Mammary epithelial cell (primary cell): ENCODE results near the gene SGO1.

Experiments used
- EZH2 ChIP-seq: IDR thresholded peaks from 2 replicates; pipeline ENCODE4 v1.6.1; 2012; ENCODE audit warnings: low read length, inconsistent platforms, borderline replicate concordance
- TF ChIP-seq, protein P1 (sequence below), 2 donors: IDR thresholded peaks in 1 of 2; conservative IDR thresholded peaks in 1 of 2; 2 replicates each; pipeline ENCODE4 v1.5.1; 2011 to 2012; ENCODE audit warnings: inconsistent platforms in 2 of 2, low read length in 2 of 2, mild to moderate bottlenecking in 2 of 2, control low read depth in 1 of 2, low read depth in 1 of 2; ENCODE audit not compliant: insufficient read depth in 1 of 2; ENCODE audit errors: extremely low read depth in 1 of 2

DNA sequence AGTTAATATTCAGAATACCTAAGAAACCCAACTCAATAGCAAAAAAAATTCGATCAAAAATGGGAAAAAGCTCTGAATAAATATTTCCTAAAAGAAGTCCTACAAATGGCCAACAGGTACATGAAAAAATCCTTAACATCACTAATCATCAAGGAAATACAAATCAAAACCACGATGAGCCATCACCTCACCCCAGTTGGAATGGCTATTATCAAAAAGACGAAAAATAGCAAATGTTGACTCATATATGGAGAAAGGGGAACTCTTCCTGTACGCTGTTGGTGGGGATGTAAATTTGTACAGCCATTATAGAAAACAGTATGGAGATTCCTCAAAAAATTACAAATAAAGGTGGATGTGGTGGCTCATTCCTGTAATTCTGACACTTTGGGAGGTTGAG lies 29.6 kb upstream of the SGO1 start:
- TF ChIP-seq, protein P1, sequence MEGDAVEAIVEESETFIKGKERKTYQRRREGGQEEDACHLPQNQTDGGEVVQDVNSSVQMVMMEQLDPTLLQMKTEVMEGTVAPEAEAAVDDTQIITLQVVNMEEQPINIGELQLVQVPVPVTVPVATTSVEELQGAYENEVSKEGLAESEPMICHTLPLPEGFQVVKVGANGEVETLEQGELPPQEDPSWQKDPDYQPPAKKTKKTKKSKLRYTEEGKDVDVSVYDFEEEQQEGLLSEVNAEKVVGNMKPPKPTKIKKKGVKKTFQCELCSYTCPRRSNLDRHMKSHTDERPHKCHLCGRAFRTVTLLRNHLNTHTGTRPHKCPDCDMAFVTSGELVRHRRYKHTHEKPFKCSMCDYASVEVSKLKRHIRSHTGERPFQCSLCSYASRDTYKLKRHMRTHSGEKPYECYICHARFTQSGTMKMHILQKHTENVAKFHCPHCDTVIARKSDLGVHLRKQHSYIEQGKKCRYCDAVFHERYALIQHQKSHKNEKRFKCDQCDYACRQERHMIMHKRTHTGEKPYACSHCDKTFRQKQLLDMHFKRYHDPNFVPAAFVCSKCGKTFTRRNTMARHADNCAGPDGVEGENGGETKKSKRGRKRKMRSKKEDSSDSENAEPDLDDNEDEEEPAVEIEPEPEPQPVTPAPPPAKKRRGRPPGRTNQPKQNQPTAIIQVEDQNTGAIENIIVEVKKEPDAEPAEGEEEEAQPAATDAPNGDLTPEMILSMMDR (conservative IDR thresholded peaks at IDR 0.05 in 1 of 2, IDR thresholded peaks at IDR 0.05 in 1 of 2; ENCODE audit: extremely low read depth in 1 of 2, insufficient read depth in 1 of 2, low read depth in 1 of 2, low read length in 2 of 2), result no peak
- no peak for TF ChIP-seq EZH2
